Choroid plexus epithelial cell (primary cell): Measurements from ENCODE around the gene PHKG2.

Experiments
- DNase-seq: peaks from one replicate; pipeline ENCODE4 v3.0.0-alpha.2; 2010; ENCODE audit warnings: low read depth
- H3K4me3 ChIP-seq: 2 replicates; pipeline ENCODE4 v1.5.1; 2011; ENCODE audit warnings: low read depth, mild to moderate bottlenecking, control low read depth, low read length, moderate library complexity
- CTCF ChIP-seq: conservative IDR thresholded peaks from 2 replicates; pipeline ENCODE4 v1.5.1; 2011; ENCODE audit warnings: low read depth, mild to moderate bottlenecking, control low read depth, inconsistent platforms, low read length, moderate library complexity

The PHKG2 gene

GRCh38 chr16:30782486-30783279 is 34.5 kb downstream of the PHKG2 start:
- no peak for TF ChIP-seq CTCF
- no peak overlapping the region for H3K4me3 ChIP-seq
- DNase-seq, result no peak

GRCh38 chr16:30783280-30784109 is 35.3 kb downstream of the PHKG2 start:
- DNase-seq, result no peak
- H3K4me3 ChIP-seq, result no peak overlapping the region
- TF ChIP-seq CTCF, result no peak

- TF ChIP-seq CTCF, result no peak
- no peak for DNase-seq
- H3K4me3 ChIP-seq, result no peak overlapping the region
These were observed 36.0 kb downstream of the PHKG2 start for GRCh38 chr16:30784215-30784614.

GRCh38 chr16:30785126-30786106 is 37.2 kb downstream of the PHKG2 start:
- TF ChIP-seq CTCF, result no peak
- H3K4me3 ChIP-seq, result peak overlapping the region; percentile 97
- DNase-seq, result no peak

DNA sequence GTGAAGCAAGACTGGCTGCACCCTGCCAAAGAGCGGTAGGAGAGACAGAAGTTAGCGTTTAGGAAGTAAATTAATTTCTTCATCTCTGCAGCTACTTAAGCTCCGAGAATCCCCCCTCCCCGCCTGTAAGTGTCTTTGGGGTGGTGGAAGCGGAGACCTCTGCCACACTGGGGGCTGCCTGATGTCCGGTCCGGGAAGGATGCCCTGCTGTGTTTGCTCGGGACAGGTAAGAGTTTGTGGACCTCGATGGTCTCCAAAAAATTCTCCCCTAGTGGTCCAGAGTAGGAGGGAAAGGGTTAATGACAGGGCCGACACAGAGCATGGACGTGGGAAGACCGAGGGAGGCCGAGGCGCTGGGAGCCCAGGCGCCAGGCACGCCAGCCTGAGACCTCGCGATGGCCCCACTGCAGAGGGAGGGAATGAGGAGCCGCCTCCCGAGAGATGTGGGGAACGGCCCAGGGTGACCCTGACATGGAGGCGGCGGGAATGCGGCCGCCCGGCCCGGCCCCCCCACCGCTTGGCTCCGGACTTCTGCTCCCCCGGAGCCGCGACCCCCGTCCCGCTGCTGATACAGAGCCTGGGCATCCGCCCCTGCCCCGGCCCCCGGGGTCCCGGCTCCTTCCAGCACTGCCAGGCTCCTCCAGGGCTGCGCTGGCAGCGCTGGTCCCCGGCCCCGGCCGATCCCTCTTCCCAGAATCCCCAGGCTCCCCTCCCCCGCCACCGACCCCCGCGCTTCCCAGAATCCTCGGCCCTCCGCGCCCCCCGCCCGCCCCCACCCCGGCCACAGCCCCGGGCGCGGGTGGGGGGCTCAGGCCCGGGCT is 38.1 kb downstream of the PHKG2 start:
- no peak for TF ChIP-seq CTCF
- H3K4me3 ChIP-seq, result peak overlapping the region; percentile 97
- DNase-seq, result peak; percentile 77
